AG08396 (cell line): ENCODE results near the gene ICAM5.
A peak's percentile ranks its signal among the peaks of the same experiment; 100 is the strongest.

Source experiments
- DNase-seq: peaks from one replicate; pipeline ENCODE4 v3.0.0; 2012; ENCODE audit warnings: low spot score, mixed read lengths

The ICAM5 gene

GRCh38 chr19:10292206-10292788 lies 2.5 kb downstream of the ICAM5 start:
- peak; percentile 89 for DNase-seq

GRCh38 chr19:10292789-10293636 lies 3.3 kb downstream of the ICAM5 start:
- no peak for DNase-seq

GRCh38 chr19:10293637-10294367 lies 4.0 kb downstream of the ICAM5 start:
- DNase-seq: no peak

GRCh38 chr19:10294368-10294697 lies 4.6 kb downstream of the ICAM5 start:
- DNase-seq: no peak

GRCh38 chr19:10295305-10295846 lies 5.6 kb downstream of the ICAM5 start:
- no peak for DNase-seq

- DNase-seq: no peak
Measured at GRCh38 chr19:10295847-10296591, 6.3 kb downstream of the ICAM5 start.

- DNase-seq: no peak
Measured at GRCh38 chr19:10299545-10300458, 10.1 kb downstream of the ICAM5 start.

- DNase-seq: no peak
Measured at GRCh38 chr19:10305139-10305806, 15.5 kb downstream of the ICAM5 start.

- no peak for DNase-seq
Measured at GRCh38 chr19:10306327-10306726, 16.6 kb downstream of the ICAM5 start.

GRCh38 chr19:10309423-10309822 lies 19.7 kb downstream of the ICAM5 start, which contains the start of gene ZGLP1:
Gene ZGLP1 (minus strand): TSS chr19:10309815.
- no peak for DNase-seq

- DNase-seq: peak; percentile 96
Measured at GRCh38 chr19:10315335-10316214, 25.8 kb downstream of the ICAM5 start, which contains the start of gene FDX2. Gene FDX2 (minus strand): TSS chr19:10316015. CDS start chr19:10315996, 19 bp downstream.

GRCh38 chr19:10316229-10317044 lies 26.7 kb downstream of the ICAM5 start:
- DNase-seq: no peak

GRCh38 chr19:10317045-10317856 lies 27.5 kb downstream of the ICAM5 start:
- DNase-seq: no peak

GRCh38 chr19:10317857-10318462 lies 28.2 kb downstream of the ICAM5 start:
- no peak for DNase-seq

- DNase-seq: peak; percentile 1
Measured at GRCh38 chr19:10318807-10319682, 29.3 kb downstream of the ICAM5 start.
